ENCODE data around the gene LIPN. TPM values are rescaled to one million over a fixed set of nuclear protein-coding genes. Genes with fewer than 3 reads are reported as not detected.
A peak's percentile ranks its signal among the peaks of the same experiment; 100 is the strongest.

LIPN gene
- total RNA-seq, 3 donors from 2014 or later (not counting 1 experiment from before 2014, with no cell fraction given): 0.66 to 0.83 TPM; not detected in 1

DNA sequence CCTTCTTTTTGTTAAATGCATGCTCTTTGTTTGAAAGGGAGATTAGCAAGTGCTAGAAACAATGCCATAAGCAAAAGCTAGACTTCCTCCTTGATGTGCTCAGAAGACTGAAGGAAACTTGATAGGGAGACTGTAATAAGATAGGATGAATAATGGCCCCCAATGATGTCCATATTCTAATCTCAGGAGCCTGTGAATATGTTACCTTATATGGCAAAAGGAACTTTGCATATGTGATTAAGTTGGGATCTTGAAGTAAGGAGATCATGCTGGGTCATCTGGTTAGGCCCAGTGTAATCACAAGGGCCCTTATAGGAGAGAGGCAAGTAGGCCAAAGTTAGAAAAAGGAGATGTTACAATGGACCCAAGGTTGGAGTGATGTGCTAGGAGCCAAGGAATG lies 29.1 kb downstream of the LIPN start:
- H3K4me3 ChIP-seq (ENCODE audit: low read length): no peak overlapping the region
- DNase-seq (no peak), ATAC-seq (no peak)
- TF ChIP-seq, protein P1, sequence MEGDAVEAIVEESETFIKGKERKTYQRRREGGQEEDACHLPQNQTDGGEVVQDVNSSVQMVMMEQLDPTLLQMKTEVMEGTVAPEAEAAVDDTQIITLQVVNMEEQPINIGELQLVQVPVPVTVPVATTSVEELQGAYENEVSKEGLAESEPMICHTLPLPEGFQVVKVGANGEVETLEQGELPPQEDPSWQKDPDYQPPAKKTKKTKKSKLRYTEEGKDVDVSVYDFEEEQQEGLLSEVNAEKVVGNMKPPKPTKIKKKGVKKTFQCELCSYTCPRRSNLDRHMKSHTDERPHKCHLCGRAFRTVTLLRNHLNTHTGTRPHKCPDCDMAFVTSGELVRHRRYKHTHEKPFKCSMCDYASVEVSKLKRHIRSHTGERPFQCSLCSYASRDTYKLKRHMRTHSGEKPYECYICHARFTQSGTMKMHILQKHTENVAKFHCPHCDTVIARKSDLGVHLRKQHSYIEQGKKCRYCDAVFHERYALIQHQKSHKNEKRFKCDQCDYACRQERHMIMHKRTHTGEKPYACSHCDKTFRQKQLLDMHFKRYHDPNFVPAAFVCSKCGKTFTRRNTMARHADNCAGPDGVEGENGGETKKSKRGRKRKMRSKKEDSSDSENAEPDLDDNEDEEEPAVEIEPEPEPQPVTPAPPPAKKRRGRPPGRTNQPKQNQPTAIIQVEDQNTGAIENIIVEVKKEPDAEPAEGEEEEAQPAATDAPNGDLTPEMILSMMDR (IDR thresholded peaks at IDR 0.05): no peak
- intact Hi-C loops (cut with micrococcal nuclease): no loop called here
- no peaks in the 10 kb centered on the region for H3K36me3 ChIP-seq (ENCODE audit: control insufficient read depth, insufficient read depth, low read length)
- no peak overlapping the region for H3K27ac ChIP-seq (ENCODE audit: low read length)
- peaks cover 17 to 18% of the 10 kb centered on the region in 2 donors for H3K4me1 Mint-ChIP-seq
- H3K4me3 Mint-ChIP-seq: no peak overlapping the region
- no peaks in the 10 kb centered on the region for H3K27me3 ChIP-seq (ENCODE audit: control insufficient read depth, insufficient read depth, low read length)
- peaks cover 11% of the 10 kb centered on the region for H3K4me1 ChIP-seq (ENCODE audit: control insufficient read depth, insufficient read depth, low read length)
- no peaks in the 10 kb centered on the region for H3K9me3 ChIP-seq (ENCODE audit: control insufficient read depth, insufficient read depth, low read length)
- no peaks in the 10 kb centered on the region for H3K9me3 Mint-ChIP-seq
- no peaks in the 10 kb centered on the region for H3K27me3 Mint-ChIP-seq (ENCODE audit: low read depth in 2 of 2)
- no peak overlapping the region for H3K27ac Mint-ChIP-seq
- H3K36me3 Mint-ChIP-seq: no peaks in the 10 kb centered on the region

DNA sequence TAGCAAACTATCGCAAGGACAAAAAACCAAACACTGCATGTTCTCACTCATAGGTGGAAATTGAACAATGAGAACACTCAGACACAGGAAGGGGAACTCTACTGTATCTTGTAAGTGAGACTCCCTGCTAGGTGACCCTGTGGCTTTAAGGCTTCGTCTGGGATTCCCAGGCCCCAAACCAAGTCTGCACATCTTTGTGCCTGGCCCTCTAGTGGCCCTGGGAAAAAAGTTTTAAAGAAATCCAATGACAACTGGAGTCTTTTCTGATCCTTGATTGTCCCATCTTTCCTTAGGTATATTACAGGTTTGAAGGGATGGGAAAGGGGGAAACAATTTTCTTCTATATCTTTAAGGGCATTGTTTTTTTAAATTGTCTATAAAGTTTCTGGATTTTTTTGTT lies 32.1 kb downstream of the LIPN start:
- Histone ChIP-seq H3K4me3 (ENCODE audit: low read length) (no peak overlapping the region), H3K27me3 (ENCODE audit: control insufficient read depth, insufficient read depth, low read length) (no peaks in the 10 kb centered on the region), H3K9me3 (ENCODE audit: control insufficient read depth, insufficient read depth, low read length) (no peaks in the 10 kb centered on the region), H3K4me1 (ENCODE audit: control insufficient read depth, insufficient read depth, low read length) (peaks cover 14% of the 10 kb centered on the region), H3K36me3 (ENCODE audit: control insufficient read depth, insufficient read depth, low read length) (no peaks in the 10 kb centered on the region), H3K27ac (ENCODE audit: low read length) (no peak overlapping the region)
- Mint-ChIP-seq H3K4me3 (no peak overlapping the region), H3K4me1 (peaks cover 15 to 17% of the 10 kb centered on the region in 2 donors), H3K9me3 (no peaks in the 10 kb centered on the region), H3K27me3 (ENCODE audit: low read depth in 2 of 2) (no peaks in the 10 kb centered on the region), H3K27ac (no peak overlapping the region), H3K36me3 (no peaks in the 10 kb centered on the region)
- WGBS (ENCODE audit: insufficient coverage): 60% methylated on average over 2 of the region's 2 CpGs
- intact Hi-C loops (cut with micrococcal nuclease): no loop called here
- peak in 1 of 2 donors; percentile 12 for DNase-seq
- TF ChIP-seq, protein P1 (IDR thresholded peaks at IDR 0.05): no peak
- peak in 1 of 3 donors; percentile 54 for ATAC-seq

GRCh38 chr10:88792661-88793060 lies 32.8 kb downstream of the LIPN start:
- H3K27ac Mint-ChIP-seq: peak overlapping the region in 1 of 2 donors; percentile 62

More at GRCh38 chr10:88792661-88793060, 32.8 kb downstream of the LIPN start:
- no peaks in the 10 kb centered on the region for H3K36me3 ChIP-seq (ENCODE audit: control insufficient read depth, insufficient read depth, low read length)
- H3K9me3 ChIP-seq (ENCODE audit: control insufficient read depth, insufficient read depth, low read length): no peaks in the 10 kb centered on the region
- intact Hi-C loops (cut with micrococcal nuclease): no loop called here
- Mint-ChIP-seq H3K27me3 (ENCODE audit: low read depth in 2 of 2) (no peaks in the 10 kb centered on the region), H3K9me3 (no peaks in the 10 kb centered on the region), H3K4me1 (peaks cover 15 to 17% of the 10 kb centered on the region in 2 donors), H3K4me3 (no peak overlapping the region), H3K36me3 (no peaks in the 10 kb centered on the region)
- no peaks in the 10 kb centered on the region for H3K27me3 ChIP-seq (ENCODE audit: control insufficient read depth, insufficient read depth, low read length)
- TF ChIP-seq, protein P1 (IDR thresholded peaks at IDR 0.05): no peak
- 74% methylated on average over 4 of the region's 4 CpGs for WGBS (ENCODE audit: insufficient coverage)
- peak; percentile 34 to 69 (median 68) for ATAC-seq
- H3K4me3 ChIP-seq (ENCODE audit: low read length): no peak overlapping the region
- H3K27ac ChIP-seq (ENCODE audit: low read length): no peak overlapping the region
- peaks cover 14% of the 10 kb centered on the region for H3K4me1 ChIP-seq (ENCODE audit: control insufficient read depth, insufficient read depth, low read length)
- peak in 1 of 2 donors; percentile 11 for DNase-seq
